Tibial artery (tissue), 4 donors: ENCODE data around the gene EMX2.
A peak's percentile ranks its signal among the peaks of the same experiment; 100 is the strongest.

Source experiments
- DNase-seq, 2 donors: peaks; one replicate each; pipeline ENCODE4 v3.0.0-alpha.2; 2019
- H3K27ac ChIP-seq, 2 donors: fragments of 200-600 bp; sonication (generic) in 1 of 2; 1 replicate in 1 of 2; 2 replicates in 1 of 2; pipeline ENCODE4 v1.5.1; 2018 to 2019; ENCODE audit warnings: mild to moderate bottlenecking in 1 of 2
- H3K27me3 ChIP-seq, 2 donors: fragments of 200-600 bp; sonication (generic) in 1 of 2; one replicate each; pipeline versions ENCODE4 v1.5.1 to v1.6.0; 2016 to 2019
- H3K36me3 ChIP-seq, 3 donors: fragments of 200-600 bp; sonication (generic) in 2 of 3; one replicate each; pipeline ENCODE4 v1.5.1; 2016 to 2019; ENCODE audit warnings: mild to moderate bottlenecking in 2 of 3
- H3K4me1 ChIP-seq, 4 donors: fragments of 200-600 bp; sonication (generic) in 2 of 4; 1 replicate in 3 of 4; 2 replicates in 1 of 4; pipeline ENCODE4 v1.5.1; 2016 to 2019
- H3K4me3 ChIP-seq, 2 donors: fragments of 200-600 bp; sonication (generic) in 1 of 2; 1 replicate in 1 of 2; 2 replicates in 1 of 2; pipeline ENCODE4 v1.5.1; 2018 to 2019; ENCODE audit warnings: mild to moderate bottlenecking in 2 of 2
- H3K9me3 ChIP-seq, 3 donors: fragments of 200-600 bp; sonication (generic) in 1 of 3; one replicate each; pipeline ENCODE4 v1.5.1; 2016 to 2019
- intact Hi-C: fragments of 100-400 bp; cut with DNase I; formaldehyde crosslinking; loops from one replicate; pipeline ENCODE4 v1.15.0; 2023; ENCODE audit warnings: low total_unique reads
- TF ChIP-seq, protein P1 (sequence below), 2 experiments: fragments of 200-600 bp in 1 of 2; fragments of 450-650 bp in 1 of 2; IDR thresholded peaks; one replicate each; pipeline ENCODE4 v1.5.1; 2017 to 2019; ENCODE audit warnings: antibody characterized with exemption in 2 of 2, mild to moderate bottlenecking in 1 of 2, moderate library complexity in 1 of 2

The EMX2 gene

DNA sequence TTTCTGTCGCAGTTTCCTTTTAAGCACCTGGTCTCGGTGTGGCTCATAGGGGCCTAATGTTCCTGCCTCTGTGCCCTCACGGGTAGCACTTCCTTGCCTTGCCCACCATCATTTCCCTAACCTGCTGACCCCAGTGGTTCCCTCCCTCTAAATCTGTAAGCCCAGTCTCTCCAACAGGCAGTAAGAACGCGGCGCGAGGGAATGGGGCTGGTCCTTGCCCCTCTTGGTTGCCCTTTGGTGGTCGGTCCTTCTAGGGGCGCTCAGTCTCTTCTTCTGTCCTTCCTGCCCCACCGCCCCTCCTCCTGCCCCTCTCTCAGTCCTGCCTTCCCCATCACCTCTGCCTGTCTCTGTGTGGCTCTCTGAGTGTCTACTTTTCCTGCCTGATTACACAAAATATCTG, 21.2 kb downstream of the EMX2 start:
- Histone ChIP-seq H3K4me1 (no peaks in the 10 kb centered on the region), H3K27ac (no peak overlapping the region), H3K27me3 (peaks cover 0 to 8% of the 10 kb centered on the region in 2 donors), H3K36me3 (no peaks in the 10 kb centered on the region), H3K4me3 (no peak overlapping the region), H3K9me3 (no peaks in the 10 kb centered on the region)
- intact Hi-C loops = loop anchor here (10.0 kb wide), 1 partner anchor 191 kb away; no protein-coding TSS in a partner anchor
- TF ChIP-seq, protein P1, sequence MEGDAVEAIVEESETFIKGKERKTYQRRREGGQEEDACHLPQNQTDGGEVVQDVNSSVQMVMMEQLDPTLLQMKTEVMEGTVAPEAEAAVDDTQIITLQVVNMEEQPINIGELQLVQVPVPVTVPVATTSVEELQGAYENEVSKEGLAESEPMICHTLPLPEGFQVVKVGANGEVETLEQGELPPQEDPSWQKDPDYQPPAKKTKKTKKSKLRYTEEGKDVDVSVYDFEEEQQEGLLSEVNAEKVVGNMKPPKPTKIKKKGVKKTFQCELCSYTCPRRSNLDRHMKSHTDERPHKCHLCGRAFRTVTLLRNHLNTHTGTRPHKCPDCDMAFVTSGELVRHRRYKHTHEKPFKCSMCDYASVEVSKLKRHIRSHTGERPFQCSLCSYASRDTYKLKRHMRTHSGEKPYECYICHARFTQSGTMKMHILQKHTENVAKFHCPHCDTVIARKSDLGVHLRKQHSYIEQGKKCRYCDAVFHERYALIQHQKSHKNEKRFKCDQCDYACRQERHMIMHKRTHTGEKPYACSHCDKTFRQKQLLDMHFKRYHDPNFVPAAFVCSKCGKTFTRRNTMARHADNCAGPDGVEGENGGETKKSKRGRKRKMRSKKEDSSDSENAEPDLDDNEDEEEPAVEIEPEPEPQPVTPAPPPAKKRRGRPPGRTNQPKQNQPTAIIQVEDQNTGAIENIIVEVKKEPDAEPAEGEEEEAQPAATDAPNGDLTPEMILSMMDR (IDR thresholded peaks at IDR 0.05) = no peak
- DNase-seq = no peak

- Histone ChIP-seq H3K36me3 (no peaks in the 10 kb centered on the region), H3K9me3 (no peaks in the 10 kb centered on the region), H3K27ac (no peak overlapping the region), H3K27me3 (peaks cover 0 to 8% of the 10 kb centered on the region in 2 donors), H3K4me1 (no peaks in the 10 kb centered on the region), H3K4me3 (no peak overlapping the region)
- intact Hi-C loops = loop anchor here (10.0 kb wide), 1 partner anchor 190 kb away; no protein-coding TSS in a partner anchor
- DNase-seq = no peak
- TF ChIP-seq, protein P1 (IDR thresholded peaks at IDR 0.05) = no peak
Measured at GRCh38 chr10:117565068-117565467, 22.5 kb downstream of the EMX2 start.

GRCh38 chr10:117568334-117568733, 25.8 kb downstream of the EMX2 start:
- H3K27me3 ChIP-seq = peaks cover 0 to 2% of the 10 kb centered on the region in 2 donors
- DNase-seq = no peak
- TF ChIP-seq, protein P1 (IDR thresholded peaks at IDR 0.05) = no peak

DNA sequence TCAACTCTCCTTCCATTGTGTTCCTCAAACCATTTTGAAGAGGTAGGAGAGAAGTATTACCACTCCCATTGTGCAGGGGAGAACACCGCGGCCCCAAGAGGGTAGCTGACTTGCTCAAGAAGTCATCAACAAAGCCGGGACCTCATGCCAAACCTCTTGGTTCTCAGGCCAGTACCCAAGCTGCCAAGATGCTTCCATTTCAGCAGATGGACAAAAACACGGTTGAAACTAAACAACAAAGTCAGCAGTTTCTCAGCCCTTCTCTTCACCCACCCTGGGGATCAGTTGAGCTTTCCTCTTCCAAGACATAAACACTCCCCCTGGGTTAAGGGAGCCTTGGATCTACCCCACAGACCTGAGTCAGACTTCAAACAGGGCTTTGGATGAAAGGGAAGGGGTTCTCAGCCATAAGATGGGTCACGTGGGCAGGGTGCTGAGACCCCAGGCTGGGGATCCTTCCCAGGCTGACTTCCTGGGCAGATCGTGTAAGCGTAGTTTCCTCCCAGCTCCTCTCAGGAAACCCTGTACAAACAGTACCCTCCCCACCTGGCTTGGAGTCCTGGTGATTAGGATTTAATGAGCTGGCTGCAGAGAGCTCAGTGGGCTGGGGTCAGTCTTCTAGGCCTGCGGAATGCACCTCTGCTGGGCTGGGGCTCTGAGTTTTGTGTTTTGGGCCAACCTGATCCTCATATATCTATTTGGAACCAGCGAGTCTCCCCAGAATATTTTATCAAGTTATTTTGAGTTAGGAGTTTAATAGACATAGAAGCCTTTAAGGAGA, 27.3 kb downstream of the EMX2 start:
- Histone ChIP-seq H3K9me3 (no peaks in the 10 kb centered on the region), H3K4me1 (no peaks in the 10 kb centered on the region), H3K4me3 (no peak overlapping the region), H3K36me3 (no peaks in the 10 kb centered on the region), H3K27ac (no peak overlapping the region), H3K27me3 (no peaks in the 10 kb centered on the region)
- DNase-seq = peak in 1 of 2 donors; percentile 37
- intact Hi-C loops = loop anchor here (10.0 kb wide), 1 partner anchor 185 kb away; no protein-coding TSS in a partner anchor
- TF ChIP-seq, protein P1 (IDR thresholded peaks at IDR 0.05) = no peak

More at GRCh38 chr10:117568334-117568733, 25.8 kb downstream of the EMX2 start:
- intact Hi-C loops = loop anchor here (10.0 kb wide), 1 partner anchor 186 kb away; no protein-coding TSS in a partner anchor
- H3K36me3 ChIP-seq = no peaks in the 10 kb centered on the region
- H3K27ac ChIP-seq = no peak overlapping the region
- H3K4me1 ChIP-seq = no peaks in the 10 kb centered on the region
- H3K4me3 ChIP-seq = no peak overlapping the region
- no peaks in the 10 kb centered on the region for H3K9me3 ChIP-seq

DNA sequence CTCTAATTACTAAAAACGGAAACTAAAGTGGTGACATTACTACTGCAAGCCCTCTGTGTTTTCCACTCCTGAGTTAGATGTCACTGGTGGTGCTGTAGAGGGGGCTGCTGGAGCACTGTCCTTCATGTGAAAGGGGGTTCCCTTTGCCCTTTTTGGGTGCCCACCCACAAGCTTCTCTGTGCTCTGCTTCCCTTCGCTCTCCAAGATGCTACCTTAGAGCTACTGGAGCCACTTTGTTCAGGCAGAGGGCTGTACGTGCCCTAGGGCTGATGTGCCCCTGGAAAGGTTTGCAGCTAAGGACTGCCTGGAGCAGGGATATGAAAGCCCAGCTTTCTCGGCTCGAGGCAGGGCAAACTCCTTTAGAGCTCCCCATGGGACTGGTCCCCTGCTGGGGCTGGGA, 28.3 kb downstream of the EMX2 start:
- intact Hi-C loops = no loop called here
- no peak for DNase-seq
- no peaks in the 10 kb centered on the region for H3K27me3 ChIP-seq

More for the DNA sequence above, 28.3 kb downstream of the EMX2 start:
- Histone ChIP-seq H3K36me3 (no peaks in the 10 kb centered on the region), H3K4me1 (no peaks in the 10 kb centered on the region), H3K9me3 (no peaks in the 10 kb centered on the region), H3K27ac (no peak overlapping the region), H3K4me3 (no peak overlapping the region)
- TF ChIP-seq, protein P1 (IDR thresholded peaks at IDR 0.05) = no peak
